A673 (cell line): ENCODE results near the gene CEP170B. TPM values are rescaled to one million over a fixed set of nuclear protein-coding genes. Genes with fewer than 3 reads are reported as not detected.

Experiments used
- BruUV-seq: library from RNA; stranded (reverse); fragments of 400-500 nt; replicated peaks from 2 replicates; lab custom pipeline; 2021; lab: Mats Ljungman, UMichigan
- CTCF ChIA-PET: fragments of 300-600 bp; sonication (Branson Sonifier 250); formaldehyde crosslinking; loops from one replicate; lab custom pipeline; 2022; ENCODE audit warnings: antibody characterized with exemption; lab: Charles Lee
- POLR2A ChIA-PET: fragments of 300-600 bp; sonication (Branson Sonifier 250); formaldehyde crosslinking; loops from one replicate; lab custom pipeline; 2022; ENCODE audit warnings: antibody characterized with exemption; ENCODE audit not compliant: low non-redundant PET; lab: Charles Lee
- DNase-seq: peaks from one replicate; pipeline ENCODE4 v3.0.0-alpha.2; 2015; ENCODE audit warnings: low spot score
- H3K27ac ChIP-seq: fragments of 200-600 bp; sonication (generic); 2 replicates; pipeline ENCODE4 v1.5.1; 2016; ENCODE audit warnings: mixed run types, low read depth, mild to moderate bottlenecking, mixed read lengths, antibody characterized with exemption, low read length; ENCODE audit not compliant: poor library complexity, severe bottlenecking
- H3K27me3 ChIP-seq: fragments of 200-600 bp; sonication (generic); replicated peaks from 2 replicates; pipeline ENCODE4 v1.6.1; 2017; ENCODE audit warnings: mixed run types, low read depth, mild to moderate bottlenecking, mixed read lengths, antibody characterized with exemption, low read length; ENCODE audit not compliant: insufficient read depth, poor library complexity
- H3K36me3 ChIP-seq: fragments of 200-600 bp; sonication (generic); 2 replicates; pipeline ENCODE4 v1.6.1; 2016; ENCODE audit warnings: mixed run types, mild to moderate bottlenecking, mixed read lengths, antibody characterized with exemption, low read length; ENCODE audit not compliant: insufficient read depth, poor library complexity, severe bottlenecking
- H3K4me1 ChIP-seq: fragments of 200-600 bp; sonication (generic); 2 replicates; pipeline ENCODE4 v1.6.1; 2017; ENCODE audit warnings: mixed run types, mild to moderate bottlenecking, mixed read lengths, antibody characterized with exemption, low read length; ENCODE audit not compliant: insufficient read depth, poor library complexity, severe bottlenecking
- H3K4me3 ChIP-seq: fragments of 200-600 bp; sonication (generic); 2 replicates; pipeline ENCODE4 v1.5.1; 2016; ENCODE audit warnings: low read depth, mixed run types, mild to moderate bottlenecking, mixed read lengths, low read length; ENCODE audit not compliant: poor library complexity, severe bottlenecking
- H3K9me3 ChIP-seq: fragments of 200-600 bp; sonication (generic); 2 replicates; pipeline ENCODE4 v1.6.1; 2016; ENCODE audit warnings: mixed run types, low read depth, mild to moderate bottlenecking, mixed read lengths, antibody characterized with exemption, low read length; ENCODE audit not compliant: poor library complexity, severe bottlenecking
- EZH2 ChIP-seq: fragments of 200-600 bp; sonication (generic); IDR thresholded peaks from 2 replicates; pipeline ENCODE4 v1.6.1; 2017; ENCODE audit warnings: borderline replicate concordance, low read depth, mild to moderate bottlenecking, mixed read lengths, antibody characterized with exemption, low read length; ENCODE audit not compliant: poor library complexity, severe bottlenecking
- intact Hi-C: fragments of 100-400 bp; cut with micrococcal nuclease; formaldehyde crosslinking; loops from one replicate; pipeline ENCODE4 v1.10.0; 2022; ENCODE audit not compliant: unreplicated experiment
- total RNA-seq: library from RNA; stranded (reverse); gene quantifications from 2 replicates; pipeline ENCODE4 v1.2.3, GENCODE V29; 2021
- TF ChIP-seq, protein P1 (sequence below): fragments of 300-800, 200-600 bp; sonication (generic); conservative IDR thresholded peaks from 2 replicates; pipeline ENCODE4 v1.5.1; 2017; ENCODE audit warnings: low read depth, mild to moderate bottlenecking, antibody characterized with exemption, low read length, moderate library complexity, mixed read lengths

Gene CEP170B
- total RNA-seq, 1 experiment from 2014 or later, result 20.8 TPM

DNA sequence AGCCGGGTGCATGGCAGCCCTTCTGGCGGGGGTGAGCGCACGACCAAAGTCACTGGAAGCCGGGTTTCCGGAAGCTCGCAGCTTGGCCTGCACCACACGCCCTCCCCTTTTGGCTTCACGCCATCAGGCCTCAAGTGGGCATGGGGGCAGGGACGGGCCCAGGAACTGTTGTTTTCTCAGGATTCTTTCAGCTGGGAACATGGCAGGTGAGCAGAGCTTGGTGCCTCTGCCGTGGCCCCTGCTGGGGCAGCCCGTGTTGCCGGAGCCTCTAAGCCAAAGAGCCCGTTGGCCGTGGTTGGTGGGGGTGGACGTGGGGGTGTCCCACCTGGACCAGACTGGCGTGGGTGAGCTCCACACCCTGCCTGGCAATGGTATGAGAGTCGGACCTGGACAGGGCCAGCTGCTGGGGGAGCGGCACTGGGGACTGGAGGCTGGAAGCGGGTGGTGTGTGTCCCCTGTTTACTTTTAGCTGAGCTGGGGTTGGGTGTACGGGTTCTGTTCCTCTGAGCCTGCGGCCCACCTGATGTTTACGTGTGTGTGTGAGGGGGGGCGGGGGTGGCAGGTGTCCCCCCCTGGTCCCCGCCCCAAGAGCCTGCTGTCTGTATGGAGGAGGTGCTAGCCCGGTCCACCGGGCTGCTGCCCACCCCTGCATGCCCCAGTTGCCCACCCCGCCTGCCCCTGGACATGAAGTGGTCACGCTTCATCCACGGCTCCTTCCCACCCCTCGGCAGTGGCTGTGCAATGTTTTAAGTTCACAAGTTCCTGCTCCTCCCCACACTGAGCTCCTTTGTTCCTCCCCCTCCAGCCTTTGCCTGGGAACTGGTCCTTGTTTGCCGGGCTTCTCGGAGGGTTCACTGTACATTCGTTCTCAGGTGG is 31.0 kb downstream of the CEP170B start:
- intact Hi-C loops, result loop anchor here (2.0 kb wide), 1 partner anchor 149 kb away; no protein-coding TSS in a partner anchor
- TSS peak; percentile 45 for BruUV-seq
- H3K27me3 ChIP-seq, result no peaks in the 10 kb centered on the region
- H3K4me3 ChIP-seq, result no peak overlapping the region
- no peaks in the 10 kb centered on the region for H3K4me1 ChIP-seq
- DNase-seq, result peak; percentile 63
- TF ChIP-seq, protein P1, sequence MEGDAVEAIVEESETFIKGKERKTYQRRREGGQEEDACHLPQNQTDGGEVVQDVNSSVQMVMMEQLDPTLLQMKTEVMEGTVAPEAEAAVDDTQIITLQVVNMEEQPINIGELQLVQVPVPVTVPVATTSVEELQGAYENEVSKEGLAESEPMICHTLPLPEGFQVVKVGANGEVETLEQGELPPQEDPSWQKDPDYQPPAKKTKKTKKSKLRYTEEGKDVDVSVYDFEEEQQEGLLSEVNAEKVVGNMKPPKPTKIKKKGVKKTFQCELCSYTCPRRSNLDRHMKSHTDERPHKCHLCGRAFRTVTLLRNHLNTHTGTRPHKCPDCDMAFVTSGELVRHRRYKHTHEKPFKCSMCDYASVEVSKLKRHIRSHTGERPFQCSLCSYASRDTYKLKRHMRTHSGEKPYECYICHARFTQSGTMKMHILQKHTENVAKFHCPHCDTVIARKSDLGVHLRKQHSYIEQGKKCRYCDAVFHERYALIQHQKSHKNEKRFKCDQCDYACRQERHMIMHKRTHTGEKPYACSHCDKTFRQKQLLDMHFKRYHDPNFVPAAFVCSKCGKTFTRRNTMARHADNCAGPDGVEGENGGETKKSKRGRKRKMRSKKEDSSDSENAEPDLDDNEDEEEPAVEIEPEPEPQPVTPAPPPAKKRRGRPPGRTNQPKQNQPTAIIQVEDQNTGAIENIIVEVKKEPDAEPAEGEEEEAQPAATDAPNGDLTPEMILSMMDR, result no peak
- no peak for TF ChIP-seq EZH2
- ChIA-PET CTCF (interaction anchor here (0.7 kb wide), 1 partner anchor 239 kb away, joined by 3 read pairs; no protein-coding TSS in a partner anchor), POLR2A (no interaction called here)
- no peaks in the 10 kb centered on the region for H3K36me3 ChIP-seq
- H3K9me3 ChIP-seq, result no peaks in the 10 kb centered on the region
- H3K27ac ChIP-seq, result no peak overlapping the region

DNA sequence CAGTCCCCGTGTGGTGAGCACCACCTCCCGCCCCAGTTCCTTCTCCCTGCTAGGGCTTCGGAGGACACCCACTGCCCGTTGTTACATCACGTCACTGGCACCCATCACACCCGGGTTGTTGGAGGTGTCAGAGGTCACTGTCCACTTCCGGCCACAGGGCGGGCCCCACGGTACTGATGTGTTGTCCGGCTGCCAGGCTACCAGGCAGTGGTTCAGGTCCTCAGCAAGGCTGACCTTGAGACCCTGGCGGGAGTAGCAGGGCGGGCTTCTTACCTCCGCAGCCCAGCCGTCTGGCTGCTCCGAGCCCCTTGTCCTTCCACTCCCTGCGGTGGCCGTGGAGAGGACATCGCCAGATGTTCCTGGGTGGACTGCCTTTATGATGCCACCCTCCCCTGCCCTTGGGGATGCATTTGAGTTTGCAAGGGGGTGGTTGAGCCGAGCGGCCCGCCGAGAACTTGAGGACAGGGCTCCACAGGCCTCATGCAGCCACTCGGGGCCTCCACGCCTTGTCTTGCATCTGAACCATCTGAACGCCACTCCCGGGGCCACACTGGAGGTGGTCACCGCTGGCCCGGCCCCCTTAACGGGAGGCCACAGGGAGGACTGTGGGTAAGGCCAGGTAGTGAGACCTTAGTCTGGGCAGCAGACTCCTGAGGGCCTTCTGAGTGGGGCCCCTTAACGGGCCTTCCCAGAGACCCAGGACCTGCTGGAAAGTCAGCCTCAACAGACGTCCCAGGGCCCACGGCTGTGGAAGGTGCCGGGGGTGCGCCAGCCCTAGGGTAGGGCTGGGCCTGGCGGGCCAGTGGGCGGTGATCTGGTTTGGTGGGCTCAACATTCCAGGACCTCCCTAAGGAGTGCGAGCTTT is 32.5 kb downstream of the CEP170B start:
- no peak for TF ChIP-seq EZH2
- TF ChIP-seq, protein P1, result no peak
- H3K4me1 ChIP-seq, result no peaks in the 10 kb centered on the region
- intact Hi-C loops, result loop anchor here (2.0 kb wide), 1 partner anchor 147 kb away; no protein-coding TSS in a partner anchor
- no TSS peak for BruUV-seq
- no peak for DNase-seq
- no peak overlapping the region for H3K27ac ChIP-seq
- H3K27me3 ChIP-seq, result no peaks in the 10 kb centered on the region
- no peaks in the 10 kb centered on the region for H3K36me3 ChIP-seq
- H3K4me3 ChIP-seq, result no peak overlapping the region
- ChIA-PET CTCF (no interaction called here), POLR2A (no interaction called here)
- no peaks in the 10 kb centered on the region for H3K9me3 ChIP-seq

DNA sequence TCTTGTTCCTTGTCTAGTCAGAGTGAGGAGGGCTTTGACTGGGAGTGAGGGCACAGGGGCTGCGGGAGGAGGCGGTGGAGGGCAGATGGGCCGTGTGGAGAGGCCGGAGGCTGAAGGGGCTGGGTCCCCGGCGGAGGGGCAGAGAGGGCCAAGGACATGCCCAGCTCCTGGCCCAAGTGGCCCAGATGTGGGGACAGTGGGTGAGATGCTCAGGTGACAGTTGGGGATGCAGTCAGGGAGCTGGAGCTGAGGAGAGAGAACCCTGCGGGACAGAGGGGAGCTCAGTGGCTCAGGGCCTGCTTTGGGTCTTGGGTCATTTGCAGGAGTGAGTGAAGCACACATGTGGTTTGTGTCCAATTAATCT is 33.1 kb downstream of the CEP170B start:
- POLR2A ChIA-PET, result no interaction called here
- H3K4me1 ChIP-seq, result no peaks in the 10 kb centered on the region
- no TSS peak for BruUV-seq
- intact Hi-C loops, result no loop called here
- H3K4me3 ChIP-seq, result no peak overlapping the region
- CTCF ChIA-PET, result no interaction called here
- H3K27ac ChIP-seq, result no peak overlapping the region
- no peaks in the 10 kb centered on the region for H3K27me3 ChIP-seq
- TF ChIP-seq, protein P1, result no peak
- TF ChIP-seq EZH2, result no peak
- no peak for DNase-seq
- H3K9me3 ChIP-seq, result no peaks in the 10 kb centered on the region
- H3K36me3 ChIP-seq, result no peaks in the 10 kb centered on the region
